ENCODE measurements around the gene UPK2.

DNA sequence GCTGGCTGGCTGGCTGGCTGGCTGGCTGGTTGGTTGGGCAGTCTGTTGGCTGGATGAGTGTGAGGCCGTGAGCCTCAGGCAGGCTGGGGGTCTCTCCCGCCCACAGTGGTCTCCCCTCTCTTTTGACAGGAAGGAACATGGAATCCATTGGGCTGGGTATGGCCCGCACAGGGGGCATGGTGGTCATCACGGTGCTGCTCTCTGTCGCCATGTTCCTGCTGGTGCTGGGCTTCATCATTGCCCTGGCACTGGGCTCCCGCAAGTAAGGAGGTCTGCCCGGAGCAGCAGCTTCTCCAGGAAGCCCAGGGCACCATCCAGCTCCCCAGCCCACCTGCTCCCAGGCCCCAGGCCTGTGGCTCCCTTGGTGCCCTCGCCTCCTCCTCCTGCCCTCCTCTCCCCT is 1.9 kb downstream of the UPK2 start:
- TF ChIP-seq POLR2A (IDR thresholded peaks at IDR 0.05; ENCODE audit: low read length) (no peak), GATA1 (IDR thresholded peaks at IDR 0.05; ENCODE audit: low read depth, low read length) (no peak)
